Measurements from ENCODE around the gene GRAMD1C. TPM values are rescaled to one million over a fixed set of nuclear protein-coding genes. Genes with fewer than 3 reads are reported as not detected.

Gene GRAMD1C
- total RNA-seq, 4 donors from 2014 or later, result 20.6 to 48.0 (median 30.0) TPM

- Histone ChIP-seq H3K27ac (peak overlapping the region in 2 of 4 donors; percentile 63 to 68), H3K36me3 (no peaks in the 10 kb centered on the region), H3K4me3 (no peak overlapping the region), H3K9me3 (no peaks in the 10 kb centered on the region), H3K27me3 (no peaks in the 10 kb centered on the region), H3K4me1 (peaks cover 0 to 13% (median 3%) of the 10 kb centered on the region in 4 donors)
- DNase-seq, result peak in 1 of 3 donors; percentile 58
- TF ChIP-seq, protein P1, sequence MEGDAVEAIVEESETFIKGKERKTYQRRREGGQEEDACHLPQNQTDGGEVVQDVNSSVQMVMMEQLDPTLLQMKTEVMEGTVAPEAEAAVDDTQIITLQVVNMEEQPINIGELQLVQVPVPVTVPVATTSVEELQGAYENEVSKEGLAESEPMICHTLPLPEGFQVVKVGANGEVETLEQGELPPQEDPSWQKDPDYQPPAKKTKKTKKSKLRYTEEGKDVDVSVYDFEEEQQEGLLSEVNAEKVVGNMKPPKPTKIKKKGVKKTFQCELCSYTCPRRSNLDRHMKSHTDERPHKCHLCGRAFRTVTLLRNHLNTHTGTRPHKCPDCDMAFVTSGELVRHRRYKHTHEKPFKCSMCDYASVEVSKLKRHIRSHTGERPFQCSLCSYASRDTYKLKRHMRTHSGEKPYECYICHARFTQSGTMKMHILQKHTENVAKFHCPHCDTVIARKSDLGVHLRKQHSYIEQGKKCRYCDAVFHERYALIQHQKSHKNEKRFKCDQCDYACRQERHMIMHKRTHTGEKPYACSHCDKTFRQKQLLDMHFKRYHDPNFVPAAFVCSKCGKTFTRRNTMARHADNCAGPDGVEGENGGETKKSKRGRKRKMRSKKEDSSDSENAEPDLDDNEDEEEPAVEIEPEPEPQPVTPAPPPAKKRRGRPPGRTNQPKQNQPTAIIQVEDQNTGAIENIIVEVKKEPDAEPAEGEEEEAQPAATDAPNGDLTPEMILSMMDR (IDR thresholded peaks at IDR 0.05), result no peak
- TF ChIP-seq POLR2A (IDR thresholded peaks at IDR 0.05), result no peak
Measured at GRCh38 chr3:113829576-113830354, 8.8 kb upstream of the GRAMD1C start.

- H3K27me3 ChIP-seq, result no peaks in the 10 kb centered on the region
- no peak for TF ChIP-seq POLR2A (IDR thresholded peaks at IDR 0.05)
- TF ChIP-seq, protein P1 (IDR thresholded peaks at IDR 0.05), result no peak
- DNase-seq, result no peak
- peak overlapping the region in 2 of 4 donors; percentile 45 to 68 for H3K27ac ChIP-seq
- peaks cover 0 to 13% (median 3%) of the 10 kb centered on the region in 4 donors for H3K4me1 ChIP-seq
- no peak overlapping the region for H3K4me3 ChIP-seq
- H3K9me3 ChIP-seq, result no peaks in the 10 kb centered on the region
- H3K36me3 ChIP-seq, result no peaks in the 10 kb centered on the region
Measured at GRCh38 chr3:113831103-113831355, 7.6 kb upstream of the GRAMD1C start.

DNA sequence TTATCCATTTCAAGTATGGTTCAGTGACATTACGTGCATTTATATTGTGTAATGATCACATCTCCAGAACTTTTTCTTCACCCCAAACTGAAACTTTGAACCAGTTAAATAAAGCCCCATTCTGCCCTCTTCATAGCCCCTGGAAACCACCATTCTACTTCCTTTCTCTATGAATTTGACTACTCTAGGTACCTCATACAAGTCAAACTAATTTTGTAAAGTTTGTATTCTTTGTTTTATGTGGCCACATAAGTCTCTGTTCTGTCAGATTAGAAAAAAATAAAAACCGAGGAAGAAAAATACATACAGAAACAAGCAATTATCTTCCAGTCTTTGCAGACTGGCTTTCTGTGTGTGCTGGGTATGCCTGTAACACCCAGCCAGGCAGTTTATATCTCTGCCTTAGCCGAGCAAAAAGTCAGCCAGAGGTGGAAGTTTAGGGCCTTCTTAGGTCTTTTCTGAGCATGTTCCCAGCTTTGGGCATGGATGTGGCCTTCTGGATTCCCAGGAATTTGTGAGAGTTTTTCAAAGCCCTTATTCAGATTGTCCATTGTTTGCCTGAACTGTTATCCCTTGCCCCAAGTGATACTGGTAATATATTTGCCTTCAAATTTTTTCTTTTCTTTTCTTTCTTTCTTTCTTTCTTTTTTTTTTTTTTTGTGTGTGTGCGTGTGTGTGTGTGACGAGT lies 6.0 kb upstream of the GRAMD1C start:
- Histone ChIP-seq H3K4me1 (peaks cover 0 to 13% (median 3%) of the 10 kb centered on the region in 4 donors), H3K36me3 (no peaks in the 10 kb centered on the region), H3K27ac (no peak overlapping the region), H3K4me3 (no peak overlapping the region), H3K27me3 (no peaks in the 10 kb centered on the region), H3K9me3 (no peaks in the 10 kb centered on the region)
- no peak for TF ChIP-seq POLR2A (IDR thresholded peaks at IDR 0.05)
- TF ChIP-seq, protein P1 (IDR thresholded peaks at IDR 0.05), result no peak
- DNase-seq, result no peak

- Histone ChIP-seq H3K27ac (no peak overlapping the region), H3K36me3 (no peaks in the 10 kb centered on the region)
Measured at GRCh38 chr3:113834983-113835382, 3.6 kb upstream of the GRAMD1C start.

GRCh38 chr3:113839551-113839950 lies 963 bp downstream of the GRAMD1C start:
- no peak for DNase-seq
- no peaks in the 10 kb centered on the region for H3K4me1 ChIP-seq
- no peaks in the 10 kb centered on the region for H3K27me3 ChIP-seq
- H3K9me3 ChIP-seq, result no peaks in the 10 kb centered on the region
- H3K4me3 ChIP-seq, result peak overlapping the region in 1 of 4 donors; percentile 70
- H3K27ac ChIP-seq, result no peak overlapping the region
- TF ChIP-seq, protein P1 (IDR thresholded peaks at IDR 0.05), result no peak
- H3K36me3 ChIP-seq, result no peaks in the 10 kb centered on the region

More at GRCh38 chr3:113834983-113835382, 3.6 kb upstream of the GRAMD1C start:
- Histone ChIP-seq H3K9me3 (no peaks in the 10 kb centered on the region), H3K27me3 (no peaks in the 10 kb centered on the region), H3K4me1 (peaks cover 0 to 5% (median 0%) of the 10 kb centered on the region in 4 donors), H3K4me3 (no peak overlapping the region)
- TF ChIP-seq, protein P1 (IDR thresholded peaks at IDR 0.05), result no peak
- TF ChIP-seq POLR2A (IDR thresholded peaks at IDR 0.05), result no peak
- no peak for DNase-seq
